ENCODE results near the gene MAEA.

MAEA gene

GRCh38 chr4:1312821-1313640, 23.3 kb downstream of the MAEA start:
- no peak for DNase-seq (ENCODE audit: insufficient read length, low spot score)
- TF ChIP-seq CTCF (IDR thresholded peaks at IDR 0.05; ENCODE audit: insufficient read depth, missing control alignments): no peak
- FAIRE-seq: no peak

GRCh38 chr4:1315306-1315705, 25.6 kb downstream of the MAEA start:
- FAIRE-seq (no peak), DNase-seq (ENCODE audit: insufficient read length, low spot score) (no peak)
- TF ChIP-seq CTCF (IDR thresholded peaks at IDR 0.05; ENCODE audit: insufficient read depth, missing control alignments): no peak

GRCh38 chr4:1315836-1316536, 26.3 kb downstream of the MAEA start:
- no peak for DNase-seq (ENCODE audit: insufficient read length, low spot score)
- TF ChIP-seq CTCF (IDR thresholded peaks at IDR 0.05; ENCODE audit: insufficient read depth, missing control alignments): no peak
- no peak for FAIRE-seq

GRCh38 chr4:1316537-1317168, 27.0 kb downstream of the MAEA start:
- no peak for DNase-seq (ENCODE audit: insufficient read length, low spot score)
- FAIRE-seq: no peak
- TF ChIP-seq CTCF (IDR thresholded peaks at IDR 0.05; ENCODE audit: insufficient read depth, missing control alignments): no peak

GRCh38 chr4:1317177-1318045, 27.7 kb downstream of the MAEA start:
- TF ChIP-seq CTCF (IDR thresholded peaks at IDR 0.05; ENCODE audit: insufficient read depth, missing control alignments): no peak
- no peak for FAIRE-seq
- no peak for DNase-seq (ENCODE audit: insufficient read length, low spot score)

GRCh38 chr4:1318046-1318375, 28.3 kb downstream of the MAEA start:
- DNase-seq (ENCODE audit: insufficient read length, low spot score): no peak
- FAIRE-seq: no peak
- no peak for TF ChIP-seq CTCF (IDR thresholded peaks at IDR 0.05; ENCODE audit: insufficient read depth, missing control alignments)
